HG02885 (cell line): ENCODE measurements around the gene MOV10L1.
"Not testable (repeated sequence)": the region's sequence is repeated elsewhere in the genome, so short reads cannot be mapped to it uniquely, and the experiment has no call there.

Experiments used
- ATAC-seq: cut with Tn5 transposase; IDR thresholded peaks from one replicate; pipeline ENCODE4 v1.9.1; 2021; ENCODE audit warnings: mild to moderate bottlenecking; ENCODE audit not compliant: unreplicated experiment, poor library complexity

MOV10L1 gene

GRCh38 chr22:50151571-50152537, 62.0 kb downstream of the MOV10L1 start:
- no peak for ATAC-seq

- no peak for ATAC-seq
Observed at GRCh38 chr22:50153056-50153755, 63.4 kb downstream of the MOV10L1 start.

GRCh38 chr22:50153756-50154140, 63.9 kb downstream of the MOV10L1 start:
- no peak for ATAC-seq

- ATAC-seq: no peak
Observed at GRCh38 chr22:50157709-50158375, 68.0 kb downstream of the MOV10L1 start.

- no peak for ATAC-seq
Observed at GRCh38 chr22:50160947-50161346, 71.1 kb downstream of the MOV10L1 start.

GRCh38 chr22:50161508-50162390, 71.9 kb downstream of the MOV10L1 start:
- ATAC-seq: no peak

- ATAC-seq: no peak
Observed at GRCh38 chr22:50162391-50162956, 72.7 kb downstream of the MOV10L1 start.

GRCh38 chr22:50165436-50166123, 75.8 kb downstream of the MOV10L1 start:
- ATAC-seq: no peak

- no peak for ATAC-seq
Observed at GRCh38 chr22:50167689-50168489, 78.1 kb downstream of the MOV10L1 start.

- not testable (repeated sequence) for ATAC-seq
Observed at GRCh38 chr22:50168490-50169180, 78.8 kb downstream of the MOV10L1 start.

- ATAC-seq: no peak
Observed at GRCh38 chr22:50169181-50169759, 79.5 kb downstream of the MOV10L1 start.

- ATAC-seq: no peak
Observed at GRCh38 chr22:50169774-50170341, 80.1 kb downstream of the MOV10L1 start.

GRCh38 chr22:50170453-50171318, 80.9 kb downstream of the MOV10L1 start, which contains the start of gene PANX2:
Gene PANX2, plus strand, starts transcription at chr22:50170731. Its CDS starts 0 bp downstream, at chr22:50170731.
- no peak for ATAC-seq

GRCh38 chr22:50171319-50171964, 81.6 kb downstream of the MOV10L1 start:
- no peak for ATAC-seq

GRCh38 chr22:50171965-50172421, 82.2 kb downstream of the MOV10L1 start:
- ATAC-seq: no peak
